Body of pancreas (tissue), 4 donors: Measurements from ENCODE around the gene RUSC2.

ENCODE experiments used
- POLR2A ChIP-seq, 3 donors: fragments of 450-650 bp; IDR thresholded peaks; one replicate each; pipeline ENCODE4 v1.6.1; 2016; ENCODE audit warnings: antibody characterized with exemption in 3 of 3, mild to moderate bottlenecking in 2 of 3
- TF ChIP-seq, protein P1 (sequence below), 7 experiments: fragments of 450-650 bp in 4 of 7; fragments of 200-600 bp in 3 of 7; sonication (generic) in 3 of 7; IDR thresholded peaks; one replicate each; pipeline ENCODE4 v1.5.1; 2016 to 2019; ENCODE audit warnings: antibody characterized with exemption in 7 of 7

DNA sequence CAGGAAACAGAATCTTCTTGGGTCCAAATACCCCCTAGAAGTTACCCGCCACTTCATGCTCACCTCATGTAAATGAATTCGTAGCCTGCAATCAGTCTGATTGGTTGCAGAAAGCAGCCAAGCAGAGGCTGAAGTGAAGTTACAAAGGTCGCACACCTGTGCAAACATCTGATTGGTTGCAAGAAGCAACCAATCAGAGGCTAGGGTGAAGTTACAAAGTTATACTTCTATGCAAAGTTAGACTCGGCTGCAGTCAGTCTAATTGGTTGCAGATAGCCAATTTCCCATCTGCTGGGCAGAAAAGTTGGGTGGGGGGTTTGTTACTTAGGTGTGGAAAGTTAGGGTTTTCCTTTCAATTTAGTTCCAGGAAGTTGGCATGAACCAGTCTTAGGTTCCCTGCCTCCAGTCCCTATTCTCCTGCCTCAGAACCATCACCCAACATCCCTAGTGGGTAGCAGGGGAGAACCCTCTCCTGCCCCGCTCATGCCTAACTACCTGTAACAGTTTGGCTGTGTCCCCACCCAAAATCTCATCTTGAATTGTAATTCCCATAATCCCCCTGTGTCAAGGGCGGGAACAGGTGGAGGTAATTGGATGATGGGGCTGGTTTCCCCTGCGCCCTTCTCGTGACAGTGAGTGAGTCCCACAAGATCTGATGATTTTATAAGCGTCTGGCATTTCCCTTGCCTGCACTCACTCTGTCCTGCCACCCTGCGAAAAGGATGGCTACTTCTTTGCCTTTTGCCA is 1.2 kb upstream of the RUSC2 start:
- TF ChIP-seq, protein P1, sequence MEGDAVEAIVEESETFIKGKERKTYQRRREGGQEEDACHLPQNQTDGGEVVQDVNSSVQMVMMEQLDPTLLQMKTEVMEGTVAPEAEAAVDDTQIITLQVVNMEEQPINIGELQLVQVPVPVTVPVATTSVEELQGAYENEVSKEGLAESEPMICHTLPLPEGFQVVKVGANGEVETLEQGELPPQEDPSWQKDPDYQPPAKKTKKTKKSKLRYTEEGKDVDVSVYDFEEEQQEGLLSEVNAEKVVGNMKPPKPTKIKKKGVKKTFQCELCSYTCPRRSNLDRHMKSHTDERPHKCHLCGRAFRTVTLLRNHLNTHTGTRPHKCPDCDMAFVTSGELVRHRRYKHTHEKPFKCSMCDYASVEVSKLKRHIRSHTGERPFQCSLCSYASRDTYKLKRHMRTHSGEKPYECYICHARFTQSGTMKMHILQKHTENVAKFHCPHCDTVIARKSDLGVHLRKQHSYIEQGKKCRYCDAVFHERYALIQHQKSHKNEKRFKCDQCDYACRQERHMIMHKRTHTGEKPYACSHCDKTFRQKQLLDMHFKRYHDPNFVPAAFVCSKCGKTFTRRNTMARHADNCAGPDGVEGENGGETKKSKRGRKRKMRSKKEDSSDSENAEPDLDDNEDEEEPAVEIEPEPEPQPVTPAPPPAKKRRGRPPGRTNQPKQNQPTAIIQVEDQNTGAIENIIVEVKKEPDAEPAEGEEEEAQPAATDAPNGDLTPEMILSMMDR (IDR thresholded peaks at IDR 0.05): no peak
- no peak for TF ChIP-seq POLR2A (IDR thresholded peaks at IDR 0.05)
